Stimulated activated naive CD8-positive, alpha-beta T cell treated with anti-CD3 and anti-CD28 coated beads, Interleukin-15, Interleukin-2, amounts not matched to agents 100 ng/mL and 50 ng/mL, for 24 hours (primary cell): ENCODE data around the gene LYPD1.
"Not testable (repeated sequence)": the region's sequence is repeated elsewhere in the genome, so short reads cannot be mapped to it uniquely, and the experiment has no call there.

Experiments used
- H3K27ac Mint-ChIP-seq: one replicate; pipeline ENCODE4 v1.8.0; 2021; ENCODE audit warnings: mild to moderate bottlenecking, mixed read lengths
- H3K27me3 Mint-ChIP-seq: one replicate; pipeline ENCODE4 v1.8.0; 2021; ENCODE audit warnings: mixed read lengths
- H3K36me3 Mint-ChIP-seq: one replicate; pipeline ENCODE4 v1.8.0; 2021; ENCODE audit warnings: low read depth, mixed read lengths
- H3K4me1 Mint-ChIP-seq: one replicate; pipeline ENCODE4 v1.8.0; 2021; ENCODE audit warnings: low read depth, mixed read lengths
- H3K4me3 Mint-ChIP-seq: one replicate; pipeline ENCODE4 v1.8.0; 2021; ENCODE audit warnings: mild to moderate bottlenecking, mixed read lengths
- H3K9me3 Mint-ChIP-seq: one replicate; pipeline ENCODE4 v1.8.0; 2021; ENCODE audit warnings: mixed read lengths

The LYPD1 gene, protein sequence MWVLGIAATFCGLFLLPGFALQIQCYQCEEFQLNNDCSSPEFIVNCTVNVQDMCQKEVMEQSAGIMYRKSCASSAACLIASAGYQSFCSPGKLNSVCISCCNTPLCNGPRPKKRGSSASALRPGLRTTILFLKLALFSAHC

DNA sequence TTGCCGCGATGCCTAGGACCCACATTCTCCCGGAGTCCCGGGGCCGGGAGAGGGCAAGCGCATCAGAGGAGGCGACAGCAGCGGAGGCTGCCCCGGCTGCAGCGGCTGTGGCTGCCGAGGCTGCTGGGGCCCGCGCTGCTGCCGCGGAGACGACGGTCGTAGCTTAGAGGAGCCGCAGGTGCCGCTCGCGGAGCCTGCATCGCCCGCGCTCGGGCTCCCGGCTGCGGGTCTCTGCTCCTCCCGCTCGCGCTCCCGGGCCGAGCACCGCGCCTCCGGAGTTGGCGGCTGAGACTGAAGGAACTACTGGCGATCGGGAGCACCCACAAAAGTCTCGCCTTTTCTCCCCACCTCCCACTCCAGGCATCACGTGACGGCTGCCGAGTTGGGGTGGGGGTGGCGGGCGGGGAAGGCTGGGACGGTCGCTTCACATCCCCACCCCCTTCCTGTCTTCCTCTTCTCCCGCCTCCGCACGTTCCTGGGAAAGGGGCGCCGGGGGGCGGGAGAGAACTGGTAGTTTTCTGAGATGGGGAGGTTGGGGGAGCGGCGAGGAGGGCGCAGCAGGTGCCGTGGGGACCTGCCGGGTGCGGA lies at the start of gene LYPD1:
TSS of gene LYPD1 (minus strand) at position 298 of the 588 bp plus-strand sequence. CDS start at position 25, 273 bp downstream.
- no peaks in the 10 kb centered on the region for H3K36me3 Mint-ChIP-seq
- H3K4me3 Mint-ChIP-seq: no peak within 1 kb of the TSS
- no peaks in the 10 kb centered on the region for H3K9me3 Mint-ChIP-seq
- H3K27ac Mint-ChIP-seq: no peak within 1 kb of the TSS
- H3K27me3 Mint-ChIP-seq: peaks cover 53% of the 10 kb centered on the region
- peaks cover 5% of the 10 kb centered on the region for H3K4me1 Mint-ChIP-seq

- no peak overlapping the region for H3K27ac Mint-ChIP-seq
- H3K9me3 Mint-ChIP-seq: peaks cover 4% of the 10 kb centered on the region
- H3K4me3 Mint-ChIP-seq: no peak overlapping the region
- H3K36me3 Mint-ChIP-seq: no peaks in the 10 kb centered on the region
- H3K4me1 Mint-ChIP-seq: no peaks in the 10 kb centered on the region
- H3K27me3 Mint-ChIP-seq: no peaks in the 10 kb centered on the region
Observed at GRCh38 chr2:132719480-132719879, 49.5 kb upstream of the LYPD1 start.

- Mint-ChIP-seq H3K4me1 (no peaks in the 10 kb centered on the region), H3K27ac (no peak overlapping the region), H3K36me3 (no peaks in the 10 kb centered on the region), H3K27me3 (no peaks in the 10 kb centered on the region), H3K9me3 (peaks cover 4% of the 10 kb centered on the region), H3K4me3 (no peak overlapping the region)
Observed at GRCh38 chr2:132716954-132717353, 46.9 kb upstream of the LYPD1 start.

DNA sequence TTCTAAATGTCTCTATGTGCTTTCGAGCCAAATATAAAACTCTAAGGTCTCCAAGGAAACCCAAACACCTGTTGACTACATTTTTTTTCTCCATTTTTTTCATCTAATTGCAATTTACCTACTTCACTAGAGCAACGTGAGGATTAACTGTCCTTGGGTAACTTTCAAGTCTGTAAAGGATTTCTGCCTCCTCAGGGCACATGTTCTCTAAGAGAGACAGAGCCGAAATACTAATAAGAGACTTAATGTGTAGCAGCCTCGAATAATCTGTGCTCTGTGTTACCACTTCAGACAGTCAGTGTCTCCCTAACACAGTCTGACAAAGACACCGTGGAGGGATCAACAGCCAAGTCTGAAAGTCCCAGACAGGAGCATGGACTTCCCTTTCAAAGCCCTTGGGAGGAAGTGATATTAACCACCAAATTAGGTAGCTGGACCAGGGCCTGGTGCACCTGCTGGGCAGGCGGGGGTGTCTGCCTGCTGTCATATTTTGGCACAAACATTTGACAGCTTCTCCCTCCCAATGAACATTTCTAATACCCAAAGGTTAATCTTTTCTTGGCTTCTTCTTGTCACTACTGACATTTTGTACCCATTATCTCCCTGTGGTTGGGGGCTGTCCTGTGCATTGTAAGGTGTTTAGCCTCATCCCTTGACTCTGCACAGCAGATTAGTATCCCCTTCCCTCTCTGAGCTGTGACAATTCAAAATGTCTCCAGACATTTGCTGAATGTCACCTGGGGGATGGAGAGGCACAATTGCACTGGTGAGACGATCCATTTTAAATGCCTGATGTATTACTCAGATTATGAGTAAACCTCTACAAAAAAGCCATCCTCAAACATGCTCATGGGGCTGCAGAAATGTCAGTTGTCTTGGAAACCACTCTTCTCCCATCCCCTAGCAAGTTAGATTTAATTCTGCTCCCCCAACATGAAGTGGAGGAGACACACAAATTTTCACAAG lies 45.7 kb upstream of the LYPD1 start:
- H3K4me3 Mint-ChIP-seq: no peak overlapping the region
- H3K36me3 Mint-ChIP-seq: no peaks in the 10 kb centered on the region
- H3K4me1 Mint-ChIP-seq: no peaks in the 10 kb centered on the region
- H3K9me3 Mint-ChIP-seq: peaks cover 4% of the 10 kb centered on the region
- H3K27me3 Mint-ChIP-seq: no peaks in the 10 kb centered on the region
- no peak overlapping the region for H3K27ac Mint-ChIP-seq

- H3K36me3 Mint-ChIP-seq: no peaks in the 10 kb centered on the region
Observed at GRCh38 chr2:132703396-132703795, 33.4 kb upstream of the LYPD1 start.

GRCh38 chr2:132701810-132702209 lies 31.8 kb upstream of the LYPD1 start:
- H3K36me3 Mint-ChIP-seq: no peaks in the 10 kb centered on the region
- no peaks in the 10 kb centered on the region for H3K4me1 Mint-ChIP-seq
- no peaks in the 10 kb centered on the region for H3K27me3 Mint-ChIP-seq
- no peak overlapping the region for H3K4me3 Mint-ChIP-seq
- no peak overlapping the region for H3K27ac Mint-ChIP-seq
- peaks cover 3% of the 10 kb centered on the region for H3K9me3 Mint-ChIP-seq

More at GRCh38 chr2:132703396-132703795, 33.4 kb upstream of the LYPD1 start:
- no peaks in the 10 kb centered on the region for H3K4me1 Mint-ChIP-seq
- peaks cover 3% of the 10 kb centered on the region for H3K9me3 Mint-ChIP-seq
- no peak overlapping the region for H3K27ac Mint-ChIP-seq
- no peaks in the 10 kb centered on the region for H3K27me3 Mint-ChIP-seq
- H3K4me3 Mint-ChIP-seq: no peak overlapping the region

DNA sequence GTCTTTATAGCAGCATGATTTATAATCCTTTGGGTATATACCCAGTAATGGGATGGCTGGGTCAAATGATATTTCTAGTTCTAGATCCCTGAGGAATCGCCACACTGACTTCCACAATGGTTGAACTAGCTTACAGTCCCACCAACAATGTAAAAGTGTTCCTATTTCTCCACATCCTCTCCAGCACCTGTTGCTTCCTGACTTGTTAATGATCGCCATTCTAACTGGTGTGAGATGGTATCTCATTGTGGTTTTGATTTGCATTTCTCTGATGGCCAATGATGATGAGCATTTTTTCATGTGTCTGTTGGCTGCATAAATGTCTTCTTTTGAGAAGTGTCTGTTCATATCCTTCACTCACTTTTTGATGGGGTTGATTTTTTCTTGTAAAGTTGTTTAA lies 29.8 kb upstream of the LYPD1 start:
- H3K9me3 Mint-ChIP-seq, H3K27ac Mint-ChIP-seq, H3K27me3 Mint-ChIP-seq, H3K4me3 Mint-ChIP-seq, H3K4me1 Mint-ChIP-seq, H3K36me3 Mint-ChIP-seq: not testable (repeated sequence)

- not testable (repeated sequence) for H3K4me3 Mint-ChIP-seq, H3K9me3 Mint-ChIP-seq, H3K27ac Mint-ChIP-seq, H3K36me3 Mint-ChIP-seq, H3K27me3 Mint-ChIP-seq, H3K4me1 Mint-ChIP-seq
Observed at GRCh38 chr2:132698347-132698746, 28.3 kb upstream of the LYPD1 start.

DNA sequence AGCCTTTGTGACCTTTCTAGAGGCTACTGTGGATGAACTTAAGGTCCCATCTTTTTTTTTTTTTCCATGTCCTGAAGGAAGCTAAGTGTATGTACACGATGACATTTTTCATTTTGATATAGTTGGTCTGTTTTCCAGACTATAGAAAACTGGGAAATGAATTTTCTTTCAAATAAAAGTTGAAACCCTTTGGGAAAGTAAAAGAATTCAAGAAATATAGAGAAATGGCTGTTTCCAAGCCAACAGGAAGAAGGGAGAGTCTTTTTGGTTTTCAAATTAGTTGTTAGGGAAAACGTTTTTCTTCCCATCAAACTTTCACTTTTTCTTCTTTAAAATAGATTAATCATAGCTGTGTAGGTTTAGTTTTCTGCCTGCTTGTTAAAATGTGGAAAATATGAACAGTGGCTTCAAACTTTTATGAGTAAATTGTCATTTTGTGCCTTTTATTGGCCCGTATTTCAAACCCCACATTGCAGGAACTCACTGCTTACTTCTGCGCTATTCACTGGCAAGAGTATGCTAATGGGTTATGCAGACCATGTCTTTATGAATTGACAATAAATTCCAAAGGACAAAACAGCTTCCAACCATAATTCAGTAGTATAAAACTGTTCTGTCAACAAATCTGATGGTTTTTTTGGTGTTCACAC lies 27.7 kb upstream of the LYPD1 start:
- H3K4me3 Mint-ChIP-seq: no peak overlapping the region
- H3K9me3 Mint-ChIP-seq: peaks cover 7% of the 10 kb centered on the region
- no peaks in the 10 kb centered on the region for H3K36me3 Mint-ChIP-seq
- H3K4me1 Mint-ChIP-seq: no peaks in the 10 kb centered on the region
- no peak overlapping the region for H3K27ac Mint-ChIP-seq
- no peaks in the 10 kb centered on the region for H3K27me3 Mint-ChIP-seq

- no peak overlapping the region for H3K4me3 Mint-ChIP-seq
- H3K27ac Mint-ChIP-seq: no peak overlapping the region
- no peaks in the 10 kb centered on the region for H3K36me3 Mint-ChIP-seq
- H3K9me3 Mint-ChIP-seq: peaks cover 11% of the 10 kb centered on the region
- no peaks in the 10 kb centered on the region for H3K27me3 Mint-ChIP-seq
- no peaks in the 10 kb centered on the region for H3K4me1 Mint-ChIP-seq
Observed at GRCh38 chr2:132692816-132693215, 22.8 kb upstream of the LYPD1 start.

DNA sequence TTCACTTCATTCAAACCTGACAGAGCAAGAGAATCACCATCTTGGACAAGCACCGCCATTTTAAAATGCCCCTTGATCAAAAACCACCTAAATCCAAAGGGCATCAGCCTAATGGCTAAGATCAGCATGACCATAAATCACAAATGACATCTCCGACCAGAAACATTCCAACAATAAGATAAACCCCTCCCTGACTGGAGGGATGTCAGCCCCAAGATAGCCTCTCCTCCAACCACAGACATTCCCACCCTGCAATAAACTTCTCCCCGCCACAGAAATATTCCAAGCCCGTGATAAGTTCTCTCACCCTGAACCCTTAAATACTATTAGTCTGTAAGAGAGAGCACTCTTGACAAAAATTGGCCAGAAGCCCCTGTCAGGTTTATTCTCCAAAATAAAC lies 21.6 kb upstream of the LYPD1 start:
- H3K27ac Mint-ChIP-seq: no peak overlapping the region
- H3K27me3 Mint-ChIP-seq: no peaks in the 10 kb centered on the region
- peaks cover 11% of the 10 kb centered on the region for H3K9me3 Mint-ChIP-seq
- H3K4me3 Mint-ChIP-seq: no peak overlapping the region
- H3K36me3 Mint-ChIP-seq: no peaks in the 10 kb centered on the region
- no peaks in the 10 kb centered on the region for H3K4me1 Mint-ChIP-seq

- no peaks in the 10 kb centered on the region for H3K4me1 Mint-ChIP-seq
- H3K9me3 Mint-ChIP-seq: peaks cover 11% of the 10 kb centered on the region
- no peaks in the 10 kb centered on the region for H3K27me3 Mint-ChIP-seq
- no peak overlapping the region for H3K4me3 Mint-ChIP-seq
- H3K36me3 Mint-ChIP-seq: no peaks in the 10 kb centered on the region
- no peak overlapping the region for H3K27ac Mint-ChIP-seq
Observed at GRCh38 chr2:132690664-132691303, 20.8 kb upstream of the LYPD1 start.

- no peaks in the 10 kb centered on the region for H3K4me1 Mint-ChIP-seq
- peaks cover 1% of the 10 kb centered on the region for H3K9me3 Mint-ChIP-seq
- no peaks in the 10 kb centered on the region for H3K36me3 Mint-ChIP-seq
- peaks cover 3% of the 10 kb centered on the region for H3K27me3 Mint-ChIP-seq
- H3K4me3 Mint-ChIP-seq: no peak overlapping the region
- H3K27ac Mint-ChIP-seq: no peak overlapping the region
Observed at GRCh38 chr2:132681766-132682165, 11.8 kb upstream of the LYPD1 start.

GRCh38 chr2:132680544-132680943 lies 10.5 kb upstream of the LYPD1 start:
- Mint-ChIP-seq H3K4me3 (no peak overlapping the region), H3K9me3 (peaks cover 4% of the 10 kb centered on the region), H3K27ac (no peak overlapping the region), H3K36me3 (no peaks in the 10 kb centered on the region), H3K4me1 (no peaks in the 10 kb centered on the region), H3K27me3 (peaks cover 6% of the 10 kb centered on the region)
